BLaER1 (cell line): Measurements from ENCODE around the gene MAMDC2.

Source experiments
- H3K27ac ChIP-seq: shearing (Covaris generic); formaldehyde crosslinking; 2 replicates; pipeline ENCODE4 v1.8.1; 2022
- H3K27me3 ChIP-seq: shearing (Covaris generic); formaldehyde crosslinking; 2 replicates; pipeline ENCODE4 v1.8.1; 2022
- H3K36me3 ChIP-seq: shearing (Covaris generic); formaldehyde crosslinking; 2 replicates; pipeline ENCODE4 v1.8.1; 2022
- H3K4me1 ChIP-seq: shearing (Covaris generic); formaldehyde crosslinking; 2 replicates; pipeline ENCODE4 v1.8.1; 2022
- H3K4me2 ChIP-seq: shearing (Covaris generic); formaldehyde crosslinking; 2 replicates; pipeline ENCODE4 v1.8.1; 2022
- H3K4me3 ChIP-seq: shearing (Covaris generic); formaldehyde crosslinking; 2 replicates; pipeline ENCODE4 v1.8.1; 2022
- H3K9ac ChIP-seq: shearing (Covaris generic); formaldehyde crosslinking; 2 replicates; pipeline ENCODE4 v1.8.1; 2022
- H3K9me3 ChIP-seq: shearing (Covaris generic); formaldehyde crosslinking; 2 replicates; pipeline ENCODE4 v1.8.1; 2022
- H4K20me1 ChIP-seq: shearing (Covaris generic); formaldehyde crosslinking; 2 replicates; pipeline ENCODE4 v1.8.1; 2022
- Cebpa-rat ChIP-seq: shearing (Covaris generic); IDR thresholded peaks from 2 replicates; pipeline ENCODE4 v1.8.1; 2022

MAMDC2 gene

GRCh38 chr9:70043689-70044489 is at the start of gene MAMDC2:
Gene MAMDC2 (plus strand): TSS chr9:70043848. CDS start chr9:70044198, 350 bp downstream.
- no peak within 1 kb of the TSS for H3K4me2 ChIP-seq
- H3K9ac ChIP-seq = no peak within 1 kb of the TSS
- no peak within 1 kb of the TSS for H3K27ac ChIP-seq
- H3K27me3 ChIP-seq = no peaks in the 10 kb centered on the region
- H3K4me1 ChIP-seq = peaks cover 7% of the 10 kb centered on the region; the same call in 1 of the 2 replicates
- no peaks in the 10 kb centered on the region for H3K36me3 ChIP-seq
- no peak for TF ChIP-seq Cebpa-rat
- H3K4me3 ChIP-seq = no peak within 1 kb of the TSS
- no peaks in the 10 kb centered on the region for H3K9me3 ChIP-seq
- H4K20me1 ChIP-seq = no peaks in the 10 kb centered on the region

- no peak overlapping the region for H3K9ac ChIP-seq
- H3K36me3 ChIP-seq = no peaks in the 10 kb centered on the region
- no peaks in the 10 kb centered on the region for H3K9me3 ChIP-seq
- no peaks in the 10 kb centered on the region for H3K4me1 ChIP-seq
- no peak for TF ChIP-seq Cebpa-rat
- H3K4me2 ChIP-seq = no peak overlapping the region
- H3K27me3 ChIP-seq = no peaks in the 10 kb centered on the region
- H3K27ac ChIP-seq = no peak overlapping the region
- H4K20me1 ChIP-seq = no peaks in the 10 kb centered on the region
- no peak overlapping the region for H3K4me3 ChIP-seq
Measured at GRCh38 chr9:69995846-69996245, 47.8 kb upstream of the MAMDC2 start.

GRCh38 chr9:69996967-69997366 is 46.7 kb upstream of the MAMDC2 start:
- Histone ChIP-seq H3K4me1 (no peaks in the 10 kb centered on the region), H3K27ac (no peak overlapping the region), H3K4me2 (no peak overlapping the region), H3K36me3 (no peaks in the 10 kb centered on the region), H3K4me3 (no peak overlapping the region), H3K27me3 (no peaks in the 10 kb centered on the region), H4K20me1 (no peaks in the 10 kb centered on the region), H3K9ac (no peak overlapping the region), H3K9me3 (no peaks in the 10 kb centered on the region)
- no peak for TF ChIP-seq Cebpa-rat

GRCh38 chr9:69997524-69997923 is 46.1 kb upstream of the MAMDC2 start:
- no peaks in the 10 kb centered on the region for H3K9me3 ChIP-seq
- no peaks in the 10 kb centered on the region for H3K27me3 ChIP-seq
- H3K4me3 ChIP-seq = no peak overlapping the region
- no peaks in the 10 kb centered on the region for H4K20me1 ChIP-seq
- H3K27ac ChIP-seq = no peak overlapping the region
- no peak overlapping the region for H3K4me2 ChIP-seq
- H3K36me3 ChIP-seq = no peaks in the 10 kb centered on the region
- no peaks in the 10 kb centered on the region for H3K4me1 ChIP-seq
- TF ChIP-seq Cebpa-rat = no peak
- H3K9ac ChIP-seq = no peak overlapping the region

- no peak for TF ChIP-seq Cebpa-rat
- H3K4me3 ChIP-seq = no peak overlapping the region
- H3K27ac ChIP-seq = no peak overlapping the region
- H3K9ac ChIP-seq = no peak overlapping the region
- H3K4me1 ChIP-seq = no peaks in the 10 kb centered on the region
- no peaks in the 10 kb centered on the region for H3K9me3 ChIP-seq
- no peaks in the 10 kb centered on the region for H4K20me1 ChIP-seq
- no peaks in the 10 kb centered on the region for H3K36me3 ChIP-seq
- H3K4me2 ChIP-seq = no peak overlapping the region
- H3K27me3 ChIP-seq = no peaks in the 10 kb centered on the region
Measured at GRCh38 chr9:69999315-69999714, 44.3 kb upstream of the MAMDC2 start.

- TF ChIP-seq Cebpa-rat = no peak
- no peaks in the 10 kb centered on the region for H3K9me3 ChIP-seq
- H3K36me3 ChIP-seq = no peaks in the 10 kb centered on the region
- H3K4me2 ChIP-seq = no peak overlapping the region
- no peak overlapping the region for H3K27ac ChIP-seq
- no peaks in the 10 kb centered on the region for H3K4me1 ChIP-seq
- no peak overlapping the region for H3K9ac ChIP-seq
- H3K4me3 ChIP-seq = no peak overlapping the region
- no peaks in the 10 kb centered on the region for H4K20me1 ChIP-seq
- H3K27me3 ChIP-seq = no peaks in the 10 kb centered on the region
Measured at GRCh38 chr9:70000469-70000868, 43.2 kb upstream of the MAMDC2 start.

GRCh38 chr9:70003901-70004714 is 39.5 kb upstream of the MAMDC2 start:
- Histone ChIP-seq H3K27me3 (no peaks in the 10 kb centered on the region), H3K4me3 (no peak overlapping the region), H3K4me2 (no peak overlapping the region), H3K9me3 (no peaks in the 10 kb centered on the region), H3K36me3 (no peaks in the 10 kb centered on the region), H3K27ac (no peak overlapping the region), H3K4me1 (peaks cover 6% of the 10 kb centered on the region; the same call in 1 of the 2 replicates), H3K9ac (no peak overlapping the region), H4K20me1 (no peaks in the 10 kb centered on the region)
- no peak for TF ChIP-seq Cebpa-rat

GRCh38 chr9:70006306-70006705 is 37.3 kb upstream of the MAMDC2 start:
- H3K27me3 ChIP-seq = no peaks in the 10 kb centered on the region
- H3K36me3 ChIP-seq = no peaks in the 10 kb centered on the region
- H3K9ac ChIP-seq = no peak overlapping the region
- H3K27ac ChIP-seq = no peak overlapping the region
- no peak overlapping the region for H3K4me2 ChIP-seq
- H4K20me1 ChIP-seq = no peaks in the 10 kb centered on the region
- H3K4me1 ChIP-seq = peaks cover 10% of the 10 kb centered on the region; the same call in 1 of the 2 replicates
- no peaks in the 10 kb centered on the region for H3K9me3 ChIP-seq
- no peak overlapping the region for H3K4me3 ChIP-seq
- no peak for TF ChIP-seq Cebpa-rat

- Histone ChIP-seq H3K9me3 (no peaks in the 10 kb centered on the region), H3K4me3 (no peak overlapping the region), H4K20me1 (no peaks in the 10 kb centered on the region), H3K4me2 (no peak overlapping the region), H3K27ac (no peak overlapping the region), H3K36me3 (no peaks in the 10 kb centered on the region), H3K27me3 (no peaks in the 10 kb centered on the region), H3K4me1 (peaks cover 10% of the 10 kb centered on the region; the same call in 1 of the 2 replicates), H3K9ac (no peak overlapping the region)
- no peak for TF ChIP-seq Cebpa-rat
Measured at GRCh38 chr9:70007831-70008230, 35.8 kb upstream of the MAMDC2 start.

GRCh38 chr9:70010015-70010414 is 33.6 kb upstream of the MAMDC2 start:
- Histone ChIP-seq H3K4me3 (no peak overlapping the region), H3K9me3 (no peaks in the 10 kb centered on the region), H3K36me3 (no peaks in the 10 kb centered on the region), H3K4me2 (no peak overlapping the region), H3K9ac (no peak overlapping the region), H3K4me1 (peaks cover 10% of the 10 kb centered on the region; the same call in 1 of the 2 replicates), H4K20me1 (no peaks in the 10 kb centered on the region), H3K27me3 (no peaks in the 10 kb centered on the region), H3K27ac (no peak overlapping the region)
- TF ChIP-seq Cebpa-rat = no peak
